ENCODE data around the gene TMEM183A.

Gene TMEM183A

DNA sequence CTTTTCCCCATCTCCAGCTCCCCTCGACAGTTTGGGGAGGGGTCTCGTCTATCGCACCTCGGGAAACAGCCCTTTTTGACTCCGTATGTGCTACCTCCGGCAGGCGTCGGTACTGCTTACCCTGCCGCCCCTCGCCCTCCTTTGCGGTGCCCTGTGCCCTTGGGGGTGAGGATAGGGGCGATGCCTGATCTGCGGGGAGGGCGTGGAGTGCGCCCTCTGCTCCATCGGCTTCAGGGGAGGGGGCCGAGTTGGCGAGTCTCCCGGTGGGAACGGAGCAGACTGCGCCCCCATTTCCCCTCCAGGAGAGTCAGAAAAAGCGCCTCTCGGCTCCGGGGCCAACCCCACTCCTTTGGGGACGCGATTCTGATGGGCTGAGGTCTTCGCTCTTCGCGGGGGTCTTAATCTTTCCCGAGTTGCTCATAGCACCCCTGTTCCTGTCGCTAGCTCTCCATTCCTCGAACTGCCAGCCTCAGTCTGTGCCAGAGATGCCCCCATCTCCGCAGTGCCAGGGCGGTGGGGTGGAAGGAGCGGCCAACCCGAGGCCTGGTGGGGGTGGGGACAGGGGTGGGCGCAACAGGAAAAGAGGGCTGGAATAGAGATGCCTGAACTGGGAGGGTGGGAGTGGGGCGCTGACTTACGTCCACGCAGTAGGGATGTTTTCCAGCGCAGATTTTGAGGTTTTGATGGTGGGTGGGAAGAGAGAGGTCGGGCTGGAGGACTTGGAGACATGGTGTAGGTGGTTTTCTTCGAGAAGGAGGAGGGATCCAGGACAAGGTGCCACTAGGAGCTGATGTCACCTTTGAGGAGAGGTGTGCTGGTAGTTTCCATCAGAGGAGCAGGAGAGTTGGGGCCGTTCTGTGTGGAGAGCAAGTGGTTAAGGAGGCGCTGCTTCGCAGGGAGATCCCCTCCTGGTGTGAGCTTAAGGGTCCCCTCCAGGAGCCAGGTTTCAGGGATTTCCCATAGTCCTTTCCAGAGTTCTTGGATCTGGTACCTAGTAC is 19.8 kb downstream of the TMEM183A start:
- no peak overlapping the region for H3K27ac ChIP-seq
- no peak for DNase-seq (ENCODE audit: low read depth, low spot score)

DNA sequence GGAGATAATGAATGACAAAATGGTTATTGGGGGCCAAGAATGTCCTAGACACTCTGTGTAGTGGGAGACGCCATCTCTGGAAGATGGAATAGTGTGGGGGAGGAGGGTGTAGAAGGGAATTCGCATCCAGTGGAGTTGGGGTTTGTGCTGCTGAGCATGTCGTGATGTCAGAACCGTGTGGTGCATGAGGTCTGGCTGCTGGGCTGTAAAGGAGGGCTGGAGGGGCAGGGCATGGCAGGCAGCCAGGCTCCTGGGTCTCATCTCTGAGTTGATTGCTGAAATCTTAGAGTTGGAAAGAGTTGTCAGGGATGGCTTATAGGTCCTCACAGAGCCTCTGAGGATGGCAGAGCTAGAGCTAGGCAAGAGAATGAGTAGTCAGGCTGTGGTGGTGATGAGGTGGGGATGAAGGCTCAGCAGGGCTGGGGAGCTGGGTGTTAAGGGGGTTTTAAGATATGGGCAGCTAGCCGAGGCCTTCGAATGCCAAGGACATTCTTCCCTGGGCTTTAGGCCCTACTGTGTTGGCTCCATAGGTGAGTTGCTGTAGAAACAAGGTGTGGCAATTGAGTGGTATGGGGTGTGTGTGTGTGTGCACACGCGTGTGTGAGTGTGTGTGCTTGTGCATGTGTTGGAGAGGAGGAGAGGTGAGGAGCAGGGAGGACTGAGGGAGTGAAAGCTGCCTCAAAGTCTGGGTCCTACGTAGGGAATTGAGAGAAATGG is 21.1 kb downstream of the TMEM183A start:
- no peak for DNase-seq (ENCODE audit: low read depth, low spot score)
- no peak overlapping the region for H3K27ac ChIP-seq

- no peak for DNase-seq (ENCODE audit: low read depth, low spot score)
- H3K27ac ChIP-seq: no peak overlapping the region
Observed at GRCh38 chr1:203028784-203029553, 21.8 kb downstream of the TMEM183A start.

DNA sequence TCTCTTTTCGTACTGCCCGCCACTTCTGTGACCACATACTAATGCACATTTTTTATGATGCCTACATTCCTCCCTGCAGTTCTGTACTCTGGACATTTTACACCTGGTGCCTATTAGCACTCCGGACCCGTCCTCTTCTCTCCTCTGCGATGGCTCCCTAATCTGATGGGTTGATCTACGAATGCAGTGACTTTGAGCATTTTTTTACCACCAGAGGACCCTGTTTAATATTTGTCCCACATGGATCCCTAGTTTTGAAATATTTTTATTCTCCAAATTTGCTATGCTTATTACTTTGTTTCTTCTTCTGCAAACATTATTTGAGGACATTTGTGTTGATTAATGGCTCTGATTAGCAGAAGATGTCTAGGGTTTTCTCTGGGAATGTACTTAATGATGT is 24.3 kb downstream of the TMEM183A start:
- H3K27ac ChIP-seq: no peak overlapping the region
- no peak for DNase-seq (ENCODE audit: low read depth, low spot score)

DNA sequence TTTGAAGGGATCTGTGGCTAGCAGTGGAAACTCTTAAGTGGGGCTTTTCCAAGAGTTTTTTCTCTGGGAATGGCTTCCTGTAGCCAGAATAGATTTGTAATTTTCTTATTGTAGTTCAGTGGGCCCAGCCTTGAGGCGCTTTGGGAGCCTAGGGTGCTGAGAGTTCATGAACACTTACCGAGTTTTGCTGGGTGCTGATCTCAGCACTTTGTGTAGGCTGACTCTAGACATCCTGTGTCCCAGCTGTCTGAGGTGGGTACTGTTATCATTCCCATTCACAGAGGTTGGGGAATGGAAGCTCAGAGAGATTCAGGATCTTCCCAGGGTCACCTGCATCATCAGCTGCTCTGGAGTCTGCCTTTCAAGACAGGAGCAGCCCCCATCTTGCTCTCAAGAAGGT is 26.1 kb downstream of the TMEM183A start:
- DNase-seq (ENCODE audit: low read depth, low spot score): no peak
- no peak overlapping the region for H3K27ac ChIP-seq

DNA sequence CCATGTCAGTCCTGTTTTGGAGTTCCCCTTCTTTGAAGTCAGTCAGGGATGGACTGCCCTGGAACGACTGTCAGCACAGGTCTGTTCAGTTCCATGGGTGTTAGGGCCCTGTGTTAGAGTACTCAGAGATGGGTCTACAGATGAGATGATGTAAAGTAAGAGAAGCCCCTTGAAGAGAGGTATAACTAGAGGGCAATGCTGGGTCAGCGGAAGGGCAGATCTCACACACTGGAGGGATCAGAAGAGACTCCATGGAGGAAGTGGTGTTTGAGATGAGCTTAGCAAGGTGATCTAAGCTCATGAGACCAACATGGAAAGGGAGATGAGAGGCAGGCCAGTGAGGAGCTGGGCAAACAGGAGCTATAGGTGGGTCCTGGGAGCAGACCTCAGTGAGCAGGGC is 26.7 kb downstream of the TMEM183A start:
- no peak for DNase-seq (ENCODE audit: low read depth, low spot score)
- no peak overlapping the region for H3K27ac ChIP-seq

DNA sequence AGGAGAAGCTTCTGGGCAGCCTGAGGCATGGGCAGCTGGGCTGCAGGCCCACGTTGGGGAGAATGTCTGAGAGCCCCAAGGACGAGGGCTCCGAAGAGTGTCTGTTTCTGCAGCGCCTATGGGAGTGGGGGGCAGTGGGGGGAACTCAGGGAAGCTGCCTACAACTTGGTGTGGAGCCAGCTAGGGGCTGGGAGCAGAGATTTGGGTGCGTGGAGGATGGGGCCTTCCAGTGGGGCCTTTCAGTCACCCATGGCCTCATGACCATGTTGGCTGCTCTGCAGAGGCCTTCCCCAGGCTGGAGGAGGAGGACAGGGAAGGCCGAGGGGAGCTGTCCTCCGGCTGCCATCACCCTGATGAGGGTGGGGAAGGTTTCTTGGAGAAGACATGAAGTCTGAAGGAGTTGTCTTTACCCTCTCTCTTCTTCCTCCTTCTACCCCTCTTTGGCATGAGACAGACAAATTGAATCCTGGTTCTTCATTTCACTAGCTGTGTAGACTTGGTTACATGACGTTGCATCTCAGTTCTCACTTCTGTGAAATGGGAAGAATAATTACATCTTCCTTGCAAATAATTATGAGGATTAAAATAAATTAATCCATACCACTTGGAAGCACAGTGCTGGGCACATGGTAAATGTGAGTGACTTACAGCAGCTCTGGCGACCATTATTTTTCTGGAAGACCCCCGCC is 27.4 kb downstream of the TMEM183A start:
- H3K27ac ChIP-seq: no peak overlapping the region
- DNase-seq (ENCODE audit: low read depth, low spot score): no peak

DNA sequence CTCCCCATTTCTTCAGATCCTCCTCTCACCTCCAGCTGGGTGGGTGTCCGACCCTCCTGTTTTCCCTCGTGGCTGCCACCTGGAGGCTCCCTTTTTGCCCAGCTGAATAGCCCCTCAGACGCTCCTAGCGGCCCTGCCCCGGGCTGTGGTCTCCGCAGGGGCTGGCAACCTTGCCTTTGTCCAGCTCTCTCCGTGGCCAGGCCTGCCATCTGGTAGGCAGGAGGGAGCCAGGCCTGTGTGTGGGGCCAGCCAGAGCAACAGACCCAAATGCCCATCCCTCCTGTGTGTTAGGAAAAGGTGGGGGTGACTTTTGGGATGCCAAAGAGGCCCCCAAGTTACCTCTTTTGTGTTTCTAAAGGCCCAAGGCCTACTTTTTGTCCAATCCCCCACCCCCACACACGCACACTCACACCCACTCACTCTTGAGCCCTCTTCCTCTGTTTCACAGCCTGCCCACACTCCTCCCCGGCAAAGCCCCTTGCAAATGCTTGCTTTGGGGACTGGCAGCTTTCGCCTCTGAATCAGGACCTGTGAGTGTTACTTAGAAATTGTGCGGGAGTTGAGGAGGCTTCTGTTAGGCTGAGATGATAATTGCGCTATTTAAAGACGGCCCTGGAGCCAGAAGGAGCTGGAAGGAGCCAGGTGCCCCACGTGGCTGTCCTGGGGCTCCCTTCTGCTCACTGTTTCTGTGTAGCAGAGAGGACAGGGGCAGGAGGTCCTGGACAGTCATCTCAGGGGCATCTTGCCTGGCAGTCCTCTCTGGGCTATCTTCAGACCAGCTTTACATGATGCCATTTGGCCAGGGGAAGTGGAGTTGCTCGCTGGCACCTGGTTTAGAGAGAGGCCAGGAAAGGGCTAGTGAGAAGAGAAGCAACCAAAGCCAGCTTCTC is 28.2 kb downstream of the TMEM183A start:
- H3K27ac ChIP-seq: no peak overlapping the region
- DNase-seq (ENCODE audit: low read depth, low spot score): no peak

DNA sequence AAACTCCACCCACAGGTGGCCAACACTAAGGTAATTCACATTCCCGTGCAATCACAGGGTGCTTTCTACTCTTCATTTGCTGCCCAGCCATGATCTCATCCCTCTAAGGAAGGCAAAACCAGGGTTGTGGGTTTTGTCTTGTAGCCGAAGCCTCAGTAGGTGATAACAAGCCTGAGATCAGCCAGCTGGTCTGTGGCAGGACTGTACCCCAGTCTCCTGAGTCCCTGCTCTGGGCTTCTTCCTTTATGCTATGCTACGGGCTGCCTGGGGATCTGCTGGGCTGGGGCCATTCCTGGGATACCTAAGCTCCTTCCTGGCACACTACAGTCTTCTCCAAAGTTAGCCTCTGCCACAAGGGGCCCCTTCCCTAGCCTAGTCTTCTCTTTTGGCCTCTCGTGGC is 29.0 kb downstream of the TMEM183A start:
- no peak for DNase-seq (ENCODE audit: low read depth, low spot score)
- no peak overlapping the region for H3K27ac ChIP-seq

GRCh38 chr1:203036537-203036936 is 29.4 kb downstream of the TMEM183A start:
- DNase-seq (ENCODE audit: low read depth, low spot score): no peak
- H3K27ac ChIP-seq: no peak overlapping the region

GRCh38 chr1:203037509-203038190 is 30.5 kb downstream of the TMEM183A start:
- no peak for DNase-seq (ENCODE audit: low read depth, low spot score)

GRCh38 chr1:203038217-203038741 is 31.1 kb downstream of the TMEM183A start:
- no peak overlapping the region for H3K27ac ChIP-seq
- DNase-seq (ENCODE audit: low read depth, low spot score): peak; percentile 82

More at GRCh38 chr1:203037509-203038190, 30.5 kb downstream of the TMEM183A start:
- H3K27ac ChIP-seq: no peak overlapping the region

DNA sequence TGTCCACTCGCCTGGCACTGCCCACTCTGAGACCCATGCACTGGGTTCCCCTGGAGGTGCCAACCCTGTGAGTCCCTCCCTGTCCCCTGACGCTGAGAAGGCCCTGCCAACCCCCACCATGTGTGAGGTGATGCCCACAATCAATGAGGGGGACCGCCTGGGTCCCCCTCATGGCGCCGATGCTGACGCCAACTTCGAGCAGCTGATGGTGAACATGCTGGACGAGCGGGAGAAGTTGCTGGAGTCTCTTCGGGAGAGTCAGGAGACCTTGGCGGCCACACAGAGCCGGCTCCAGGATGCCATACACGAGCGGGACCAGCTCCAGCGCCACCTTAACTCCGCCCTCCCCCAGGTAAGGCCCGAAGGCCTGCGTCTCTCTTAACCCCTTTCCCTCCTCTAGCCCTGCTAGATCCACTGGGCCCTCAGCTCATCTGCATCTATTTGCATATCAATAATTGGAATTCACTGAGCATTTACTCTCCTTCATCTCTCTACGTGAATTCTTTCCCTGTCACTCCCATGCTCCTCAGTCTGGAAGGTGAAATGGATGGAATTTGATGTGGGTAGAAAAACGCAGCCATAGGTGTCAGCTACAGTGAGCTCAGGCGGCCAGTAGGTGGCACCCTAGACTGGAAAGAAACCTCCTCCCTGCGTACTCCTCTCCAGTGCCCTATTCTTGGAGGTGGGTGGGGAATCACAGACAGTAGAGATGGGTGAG is 31.9 kb downstream of the TMEM183A start:
- no peak overlapping the region for H3K27ac ChIP-seq
- no peak for DNase-seq (ENCODE audit: low read depth, low spot score)

GRCh38 chr1:203039609-203040512 is 32.7 kb downstream of the TMEM183A start:
- peak; percentile 16 for DNase-seq (ENCODE audit: low read depth, low spot score)
- H3K27ac ChIP-seq: no peak overlapping the region

DNA sequence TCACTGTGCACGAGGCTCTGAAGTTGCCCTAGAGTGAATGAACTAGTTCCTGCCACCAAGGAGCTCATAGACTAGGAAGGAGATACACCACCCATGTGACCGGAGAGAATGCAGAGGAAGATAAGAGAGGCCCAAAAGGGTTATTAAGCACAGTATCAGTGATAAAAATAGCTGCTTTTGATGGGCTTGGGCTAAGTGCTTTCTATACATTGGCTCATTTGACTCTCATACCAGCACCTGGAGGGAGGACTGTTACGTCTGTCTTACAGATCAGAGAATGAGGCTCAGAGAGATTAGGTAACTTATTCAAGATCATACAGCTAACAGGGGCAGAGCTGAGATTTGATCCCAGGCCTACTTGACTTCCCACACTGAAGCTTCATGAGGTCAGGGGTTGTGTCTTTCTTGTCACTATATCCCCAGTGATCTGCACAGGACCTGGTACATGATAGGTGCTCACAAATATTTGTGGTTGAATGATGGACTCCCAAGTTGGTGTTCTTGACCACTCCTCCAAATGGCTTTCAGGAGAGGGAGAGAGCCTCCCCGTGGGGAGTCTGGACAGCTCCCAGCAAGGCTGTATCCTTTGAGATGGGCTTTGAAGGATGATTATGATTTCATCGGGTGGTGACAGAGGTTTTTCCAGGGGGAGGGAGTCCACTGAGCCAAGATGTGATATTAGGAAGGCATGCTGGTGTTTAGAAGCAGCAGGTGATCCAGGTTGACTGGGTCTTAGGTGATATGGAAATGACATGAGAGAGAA is 33.5 kb downstream of the TMEM183A start:
- no peak for DNase-seq (ENCODE audit: low read depth, low spot score)
- H3K27ac ChIP-seq: no peak overlapping the region
